GM20431 (cell line): Measurements from ENCODE around the gene RUVBL2.
"Not testable (repeated sequence)": the region's sequence is repeated elsewhere in the genome, so short reads cannot be mapped to it uniquely, and the experiment has no call there.

Experiments used
- in situ Hi-C: fragments of 300-500 bp; cut with MseI, MboI; formaldehyde crosslinking; loops from one replicate; pipeline ENCODE4 v1.15.0; 2020; ENCODE audit warnings: low sequenced_read_pairs; ENCODE audit not compliant: unreplicated experiment

The RUVBL2 gene

DNA sequence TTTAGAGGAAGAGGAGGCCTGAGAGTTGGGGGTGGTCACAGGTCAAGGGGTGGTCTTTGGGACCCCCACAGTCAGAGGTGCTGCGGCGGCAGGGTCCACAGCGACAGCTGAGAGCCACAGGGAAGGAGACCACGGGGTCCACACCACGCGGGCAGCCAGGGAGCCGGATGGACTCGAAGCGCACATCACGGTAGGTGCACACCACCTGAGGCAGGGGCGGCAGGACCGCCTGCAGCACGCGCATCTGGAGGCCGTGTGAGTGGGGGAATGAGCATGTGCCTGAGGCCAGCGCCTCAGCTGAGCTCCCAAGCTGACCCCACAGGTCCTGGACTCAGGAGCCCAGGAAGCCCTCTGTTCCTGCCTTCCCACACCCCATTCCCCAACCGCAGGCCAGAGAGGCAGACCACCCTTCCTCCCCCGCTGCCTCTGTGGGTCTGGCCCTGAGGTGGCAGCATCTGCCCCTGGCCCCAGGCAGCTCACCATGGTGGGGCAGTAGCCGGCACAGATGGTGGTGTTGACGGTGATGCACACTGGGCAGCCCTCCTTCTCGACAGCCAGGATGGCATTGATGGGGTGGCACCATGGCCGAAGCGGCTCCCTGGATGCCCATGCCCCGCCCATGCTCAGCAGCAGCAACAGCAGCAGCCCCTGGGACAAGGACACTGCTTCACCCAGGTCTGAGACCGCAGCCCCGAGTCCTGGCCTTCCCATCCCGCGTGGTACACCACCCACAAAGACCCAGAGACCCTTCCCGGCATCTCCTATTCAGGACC, 22.6 kb downstream of the RUVBL2 start:
- in situ Hi-C loops: no loop called here

- in situ Hi-C loops: no loop called here
These were observed 23.5 kb downstream of the RUVBL2 start, which contains the start of gene LHB for GRCh38 chr19:49017041-49017665. Gene LHB, minus strand, starts transcription at chr19:49017091. Its CDS starts 10 bp downstream, at chr19:49017081.

DNA sequence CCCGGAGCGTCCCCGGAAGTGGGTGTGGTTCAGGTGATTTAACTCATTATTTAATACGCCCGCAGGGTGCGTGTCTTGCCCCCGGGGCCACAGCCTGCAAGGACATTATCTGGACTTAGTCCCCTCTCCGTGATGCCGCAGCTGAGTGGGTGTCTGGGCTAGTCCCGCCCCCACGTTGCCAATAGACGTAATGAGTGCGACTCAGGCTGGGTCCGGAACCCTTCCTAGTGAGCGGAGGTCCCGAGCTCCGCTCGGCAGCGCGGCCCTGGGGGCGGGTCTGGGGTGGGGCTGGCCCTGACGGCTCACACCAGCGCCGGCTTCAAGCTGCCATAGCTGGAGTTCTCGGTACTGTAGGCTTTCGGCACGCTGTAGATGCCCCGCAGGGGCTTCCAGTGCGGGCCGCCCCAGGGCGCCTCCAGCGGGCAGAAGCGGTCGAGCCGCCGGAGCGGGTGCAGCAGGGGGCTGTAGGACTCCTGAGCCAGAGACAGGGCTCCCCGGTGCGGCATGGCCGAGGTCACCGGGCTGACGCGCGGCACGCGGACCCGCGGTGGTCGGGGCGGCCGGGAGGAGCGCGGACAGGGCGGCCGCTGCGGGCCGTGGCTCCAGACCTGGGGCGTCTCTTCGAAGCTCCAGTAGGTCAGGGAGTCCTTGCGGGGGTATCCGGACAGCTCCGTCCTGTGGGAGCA, 24.1 kb downstream of the RUVBL2 start:
- in situ Hi-C loops: no loop called here

DNA sequence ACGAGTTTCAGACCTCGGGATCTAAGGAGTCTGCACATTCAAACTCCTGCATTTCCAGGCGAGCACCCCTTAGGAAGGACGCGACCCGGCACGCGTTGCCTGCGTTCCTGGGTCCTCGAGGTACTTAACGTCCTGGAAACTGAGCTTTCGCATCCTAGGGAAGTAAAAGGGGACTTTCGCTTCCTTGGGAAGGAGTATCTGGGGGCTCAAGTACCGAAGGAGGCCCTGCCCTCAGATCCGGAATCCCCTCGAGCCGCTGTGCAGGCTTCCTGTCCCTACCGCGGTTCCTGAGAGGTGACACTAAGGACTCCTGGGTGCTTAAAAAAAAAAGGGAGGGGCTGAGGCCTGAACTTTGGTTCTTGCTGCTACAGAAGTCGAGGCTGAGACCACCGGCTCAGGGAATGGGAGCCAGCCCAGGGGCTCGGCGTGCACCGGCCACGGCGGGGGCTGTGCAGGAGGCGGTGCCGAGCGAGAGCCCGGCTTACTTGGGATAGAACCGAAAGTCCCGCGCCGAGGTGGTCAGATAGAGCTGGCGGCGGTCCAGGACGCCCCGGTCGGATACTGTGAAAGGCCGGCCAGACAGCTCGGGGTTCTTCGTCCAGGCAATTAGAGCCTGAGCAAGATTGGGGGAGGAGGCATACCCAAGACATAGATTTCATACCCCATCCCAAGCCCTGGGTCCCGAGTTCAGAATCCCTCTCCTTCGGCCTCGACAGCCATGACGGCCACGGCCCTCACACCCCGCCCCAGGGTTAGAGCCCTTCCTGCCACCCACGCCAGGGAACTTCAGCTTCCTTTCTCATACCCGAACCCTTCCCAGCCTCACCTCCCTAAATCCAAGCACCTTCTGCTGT, 24.9 kb downstream of the RUVBL2 start:
- in situ Hi-C loops: not testable (repeated sequence)

- in situ Hi-C loops: no loop called here
These were observed 25.7 kb downstream of the RUVBL2 start for GRCh38 chr19:49019242-49019932.

DNA sequence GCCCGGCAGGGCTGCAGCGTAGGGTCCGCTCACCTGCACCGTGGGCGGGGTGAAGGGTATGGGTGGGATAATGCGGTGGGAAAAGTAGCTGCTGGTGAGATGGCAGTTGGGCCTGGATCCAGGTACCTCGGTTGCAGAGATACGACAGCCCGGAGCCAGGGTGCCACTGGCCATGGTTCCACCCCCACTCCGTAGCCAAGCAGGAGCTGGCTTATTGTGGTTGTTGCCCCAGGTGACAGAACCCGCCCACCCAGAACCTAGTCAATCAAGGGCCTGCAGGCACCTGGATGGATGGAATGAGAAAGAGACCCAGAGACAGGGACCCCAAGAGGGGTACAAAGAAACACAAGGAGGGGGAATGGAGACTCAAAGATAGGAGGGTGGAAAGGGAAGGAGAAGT, 26.7 kb downstream of the RUVBL2 start:
- in situ Hi-C loops: no loop called here

DNA sequence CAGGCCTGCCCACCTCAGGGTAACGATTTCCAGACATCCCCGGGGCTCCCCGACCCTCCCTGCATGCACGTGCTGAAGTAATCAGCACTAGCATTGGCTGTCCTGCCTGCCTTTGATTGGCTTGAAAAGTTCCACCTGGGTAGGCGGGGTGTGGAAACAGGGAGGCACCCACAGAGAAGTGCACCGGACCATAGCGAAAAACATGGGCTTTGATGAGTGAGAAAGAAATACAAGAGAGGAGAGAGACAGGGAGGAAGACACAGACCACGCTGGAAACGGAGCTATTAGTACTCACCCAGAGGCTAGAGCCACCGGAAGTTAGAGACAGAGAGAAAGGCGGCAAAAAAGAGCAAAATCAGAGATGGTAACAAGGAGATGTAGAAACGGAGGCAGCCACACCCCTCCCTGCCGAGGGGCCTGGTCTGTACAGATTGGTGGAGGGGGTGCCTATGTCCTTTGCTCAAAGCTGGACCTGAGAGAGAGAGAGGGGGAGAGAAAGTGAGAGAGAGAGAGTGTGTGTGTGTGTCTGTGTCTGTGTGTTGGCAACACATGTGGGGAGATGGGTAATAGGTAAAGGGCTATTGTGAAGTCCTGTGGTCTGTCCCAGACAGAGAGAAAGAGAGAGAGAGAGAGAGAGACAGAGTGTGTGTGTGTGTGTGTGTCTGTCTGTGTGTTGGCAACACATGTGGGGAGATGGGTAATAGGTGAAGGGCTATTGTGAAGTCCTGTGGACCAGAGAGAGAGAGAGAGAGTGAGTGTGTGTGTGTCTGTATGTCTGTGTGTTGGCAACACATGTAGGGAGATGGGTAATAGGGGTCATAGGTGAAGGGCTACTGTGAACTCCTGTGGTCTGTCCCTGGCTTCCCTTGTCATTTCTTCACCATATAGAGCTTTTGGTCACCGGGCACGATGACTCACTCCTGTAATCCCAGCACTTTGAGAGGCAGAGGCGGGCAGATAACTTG, 27.5 kb downstream of the RUVBL2 start:
- in situ Hi-C loops: no loop called here

GRCh38 chr19:49022116-49022515, 28.4 kb downstream of the RUVBL2 start:
- in situ Hi-C loops: no loop called here

DNA sequence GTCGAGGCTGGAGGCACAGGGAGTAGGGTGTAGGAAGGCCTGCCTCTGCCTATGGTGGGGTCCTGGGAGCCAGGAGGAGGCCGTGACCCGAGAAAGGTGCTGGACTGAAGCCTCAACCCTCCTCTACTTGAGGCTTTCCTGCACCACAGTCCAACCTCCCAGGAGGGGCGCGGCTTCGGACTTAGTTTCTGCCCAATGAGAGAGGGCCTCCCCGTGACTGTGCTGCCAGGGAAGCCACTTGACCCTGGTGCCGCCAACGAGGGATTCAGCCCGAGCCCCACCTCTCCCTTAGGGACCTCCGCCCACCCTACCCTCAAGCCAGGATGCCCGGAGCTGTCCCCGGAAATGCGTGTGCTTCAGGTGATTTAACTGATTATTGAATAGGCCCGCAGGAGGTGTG, 30.5 kb downstream of the RUVBL2 start, which contains the start of gene CGB3:
Gene CGB3, minus strand, starts transcription at position 101 of the 400 bp plus-strand sequence. CDS start 362 bp downstream, outside the sequence.
- in situ Hi-C loops: not testable (repeated sequence)

- in situ Hi-C loops: not testable (repeated sequence)
These were observed 31.4 kb downstream of the RUVBL2 start for GRCh38 chr19:49025088-49025487.

DNA sequence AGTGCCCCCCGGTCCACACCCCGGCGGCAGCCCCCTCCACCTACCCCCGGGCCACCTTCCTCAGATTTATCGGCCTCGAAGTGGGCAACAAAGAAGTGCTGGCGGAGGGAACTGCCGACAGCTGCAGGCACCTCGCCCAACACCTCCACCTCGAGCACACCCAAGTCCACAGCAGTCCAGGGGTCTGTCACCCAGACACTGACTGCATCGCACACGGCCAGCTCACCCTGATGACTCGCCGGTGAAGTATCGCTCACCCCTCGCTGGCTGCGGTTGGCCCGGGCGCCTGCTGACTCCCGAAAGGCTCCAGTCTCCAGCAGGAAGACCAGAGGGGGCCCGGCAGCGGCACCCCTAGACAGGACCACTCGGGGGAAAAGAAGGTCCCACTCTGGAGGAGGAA, 31.9 kb downstream of the RUVBL2 start:
- in situ Hi-C loops: not testable (repeated sequence)

GRCh38 chr19:49028686-49029085, 35.0 kb downstream of the RUVBL2 start:
- in situ Hi-C loops: not testable (repeated sequence)

DNA sequence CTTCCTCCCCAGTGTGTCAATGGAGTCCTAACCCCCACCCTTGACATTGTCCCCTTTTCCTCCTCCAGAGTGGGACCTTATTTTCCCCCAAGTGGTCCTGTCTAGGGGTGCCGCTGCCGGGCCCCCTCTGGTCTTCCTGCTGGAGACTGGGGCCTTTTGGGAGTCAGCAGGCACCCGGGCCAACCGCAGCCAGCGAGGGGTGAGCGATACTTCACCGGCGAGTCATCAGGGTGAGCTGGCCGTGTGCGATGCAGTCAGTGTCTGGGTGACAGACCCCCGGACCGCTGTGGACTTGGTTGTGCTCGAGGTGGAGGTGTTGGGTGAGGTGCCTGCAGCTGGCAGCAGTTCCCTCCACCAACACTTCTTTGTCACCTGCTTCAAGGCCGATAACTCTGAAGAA, 36.1 kb downstream of the RUVBL2 start:
- in situ Hi-C loops: not testable (repeated sequence)

- in situ Hi-C loops: not testable (repeated sequence)
These were observed 36.6 kb downstream of the RUVBL2 start for GRCh38 chr19:49030323-49030722.

DNA sequence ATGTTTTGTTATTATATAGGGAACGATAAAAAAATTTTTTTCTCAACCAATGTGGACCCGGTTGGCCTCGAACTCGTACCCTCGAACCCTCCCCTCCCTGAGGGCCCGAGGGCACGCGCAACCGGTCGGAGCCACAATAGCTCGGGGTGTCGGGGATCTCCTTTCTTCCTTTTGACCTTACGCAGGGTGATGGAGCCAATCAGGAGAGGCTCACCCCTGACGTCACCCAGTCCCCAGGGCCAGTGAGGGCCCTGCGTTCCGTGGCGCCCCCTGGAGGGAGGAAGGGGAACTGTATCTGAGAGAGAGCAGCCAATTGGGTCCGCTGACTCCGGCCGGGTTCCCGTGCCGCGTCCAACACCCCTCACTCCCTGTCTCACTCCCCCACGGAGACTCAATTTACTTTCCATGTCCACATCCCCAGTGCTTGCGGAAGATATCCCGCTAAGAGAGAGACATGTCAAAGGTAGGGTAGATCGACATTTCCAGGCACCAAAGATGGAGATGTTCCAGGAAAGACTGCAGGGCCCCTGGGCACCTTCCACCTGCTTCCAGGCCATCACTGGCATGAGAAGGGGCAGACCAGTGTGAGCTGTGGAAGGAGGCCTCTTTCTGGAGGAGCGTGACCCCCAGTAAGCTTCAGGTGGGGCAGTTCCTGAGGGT, 38.1 kb downstream of the RUVBL2 start, which contains the start of gene CGB2:
Gene CGB2, plus strand, starts transcription at position 249 of the 660 bp plus-strand sequence. Its CDS starts 206 bp downstream, at position 455.
- in situ Hi-C loops: not testable (repeated sequence)

GRCh38 chr19:49036815-49037214, 43.1 kb downstream of the RUVBL2 start, which contains the start of gene CGB1:
Gene CGB1, minus strand, starts transcription at chr19:49036895. Its CDS starts 184 bp downstream, at chr19:49036711.
- in situ Hi-C loops: not testable (repeated sequence)

- in situ Hi-C loops: not testable (repeated sequence)
These were observed 44.4 kb downstream of the RUVBL2 start for GRCh38 chr19:49038111-49038510.
